Endothelial cell of umbilical vein (primary cell): ENCODE measurements around the gene ATG10.

ENCODE experiments used
- EZH2 ChIP-seq: IDR thresholded peaks from 2 replicates; pipeline ENCODE4 v1.6.1; 2012; ENCODE audit warnings: borderline replicate concordance, low read depth, mild to moderate bottlenecking, moderate library complexity, low read length, inconsistent platforms; ENCODE audit not compliant: severe bottlenecking
- MYC ChIP-seq: IDR thresholded peaks from one replicate; pipeline ENCODE4 v1.6.1; 2011; ENCODE audit warnings: mild to moderate bottlenecking, low read depth, low read length
- POLR2A ChIP-seq: IDR thresholded peaks from 2 replicates; pipeline ENCODE4 v1.6.1; 2012; ENCODE audit warnings: low read depth, mild to moderate bottlenecking, control low read depth, low read length

DNA sequence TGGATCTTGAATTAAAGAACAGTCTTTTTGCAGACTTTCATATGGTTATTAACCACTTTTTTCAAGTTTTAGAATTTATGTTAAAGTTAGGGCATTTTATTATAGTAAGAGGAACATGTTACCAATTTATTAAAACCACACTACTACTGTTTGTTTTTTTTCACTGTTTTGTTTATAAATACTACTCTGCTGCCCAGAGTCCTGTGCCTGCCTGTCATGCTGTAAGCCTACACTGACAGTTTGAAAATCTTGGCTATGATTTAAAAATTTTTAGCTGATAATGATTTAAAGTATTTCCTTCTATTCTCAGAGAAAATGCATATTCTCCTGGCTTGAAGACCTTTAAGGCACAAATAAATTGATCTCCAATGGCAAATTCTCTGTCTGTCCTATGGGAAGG lies 177.6 kb downstream of the ATG10 start:
- no peak for TF ChIP-seq POLR2A
- no peak for TF ChIP-seq MYC
- no peak for TF ChIP-seq EZH2
